Measurements from ENCODE around the gene DCLK3.

Gene DCLK3

DNA sequence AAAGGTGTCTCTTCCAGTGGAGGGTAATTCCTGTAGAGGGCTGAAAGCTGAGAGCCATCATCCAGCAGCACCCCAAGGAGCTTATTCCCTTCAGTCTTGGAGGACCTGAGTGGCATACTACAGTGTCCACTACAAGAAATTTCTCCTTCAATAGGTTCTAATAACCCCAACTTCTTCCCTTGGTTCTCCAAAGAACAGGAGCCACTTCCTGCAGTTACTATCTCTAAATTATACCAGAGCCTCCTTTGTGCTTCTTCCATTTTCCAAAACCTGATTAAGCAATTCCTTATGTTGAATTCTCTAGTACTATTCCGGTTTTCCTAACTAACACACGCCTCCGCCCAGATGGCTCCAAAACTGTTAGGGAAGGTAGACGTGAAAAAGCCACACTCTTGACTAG is 50.4 kb downstream of the DCLK3 start:
- TF ChIP-seq, protein P1, sequence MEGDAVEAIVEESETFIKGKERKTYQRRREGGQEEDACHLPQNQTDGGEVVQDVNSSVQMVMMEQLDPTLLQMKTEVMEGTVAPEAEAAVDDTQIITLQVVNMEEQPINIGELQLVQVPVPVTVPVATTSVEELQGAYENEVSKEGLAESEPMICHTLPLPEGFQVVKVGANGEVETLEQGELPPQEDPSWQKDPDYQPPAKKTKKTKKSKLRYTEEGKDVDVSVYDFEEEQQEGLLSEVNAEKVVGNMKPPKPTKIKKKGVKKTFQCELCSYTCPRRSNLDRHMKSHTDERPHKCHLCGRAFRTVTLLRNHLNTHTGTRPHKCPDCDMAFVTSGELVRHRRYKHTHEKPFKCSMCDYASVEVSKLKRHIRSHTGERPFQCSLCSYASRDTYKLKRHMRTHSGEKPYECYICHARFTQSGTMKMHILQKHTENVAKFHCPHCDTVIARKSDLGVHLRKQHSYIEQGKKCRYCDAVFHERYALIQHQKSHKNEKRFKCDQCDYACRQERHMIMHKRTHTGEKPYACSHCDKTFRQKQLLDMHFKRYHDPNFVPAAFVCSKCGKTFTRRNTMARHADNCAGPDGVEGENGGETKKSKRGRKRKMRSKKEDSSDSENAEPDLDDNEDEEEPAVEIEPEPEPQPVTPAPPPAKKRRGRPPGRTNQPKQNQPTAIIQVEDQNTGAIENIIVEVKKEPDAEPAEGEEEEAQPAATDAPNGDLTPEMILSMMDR (IDR thresholded peaks at IDR 0.05): no peak
- Histone ChIP-seq H3K27ac (no peak overlapping the region), H3K4me3 (no peak overlapping the region)
- no peak for DNase-seq (ENCODE audit: low spot score)

DNA sequence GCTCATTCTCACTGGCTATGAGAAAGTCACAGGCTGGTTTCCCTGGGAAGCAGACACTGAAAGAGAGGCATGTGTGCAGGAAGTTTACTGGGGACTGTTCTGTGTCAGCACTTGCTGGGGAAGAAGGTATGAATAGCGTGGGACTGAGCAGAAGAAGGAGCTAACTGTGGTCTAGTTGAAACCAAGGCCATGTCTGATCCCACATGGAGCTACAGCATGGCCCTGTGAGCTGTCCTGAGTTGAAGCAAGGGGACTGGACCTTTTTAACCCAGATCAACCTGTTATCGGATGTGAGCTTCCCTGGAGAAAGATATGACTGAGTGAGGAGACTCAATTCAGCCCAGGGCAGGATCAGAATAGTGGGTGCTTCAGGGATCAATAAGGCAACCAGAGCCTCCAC is 53.7 kb downstream of the DCLK3 start:
- no peak overlapping the region for H3K4me3 ChIP-seq
- no peak for DNase-seq (ENCODE audit: low spot score)
- no peak overlapping the region for H3K27ac ChIP-seq
- TF ChIP-seq, protein P1 (IDR thresholded peaks at IDR 0.05): no peak

DNA sequence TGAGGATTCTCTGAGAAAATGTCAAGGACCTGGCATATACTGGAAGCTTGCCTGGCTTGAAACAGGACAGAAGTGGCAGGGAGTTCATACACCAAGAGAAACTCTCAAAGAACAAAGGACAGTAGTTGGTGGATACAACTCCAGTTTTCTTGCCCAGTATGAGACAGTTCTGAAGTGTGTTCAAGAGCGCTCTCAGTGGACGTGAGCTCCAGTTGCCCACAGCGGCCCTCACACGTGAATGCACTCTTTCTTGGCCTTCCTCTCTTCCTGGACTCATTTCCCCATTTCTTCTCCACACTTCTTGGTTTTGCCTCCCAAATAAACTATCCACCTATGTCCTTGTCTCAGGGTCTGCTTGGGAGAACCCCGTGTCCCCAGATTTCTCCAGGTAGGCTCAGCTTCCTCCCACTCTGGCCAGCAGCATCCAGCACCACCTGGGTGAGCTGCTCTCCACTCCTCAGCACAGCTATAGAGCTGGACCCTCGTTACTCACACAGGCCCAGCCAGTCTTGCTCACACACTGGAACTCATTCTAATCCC is 54.5 kb downstream of the DCLK3 start:
- no peak for DNase-seq (ENCODE audit: low spot score)
- H3K4me3 ChIP-seq: no peak overlapping the region
- TF ChIP-seq, protein P1 (IDR thresholded peaks at IDR 0.05): no peak
- H3K27ac ChIP-seq: no peak overlapping the region

DNA sequence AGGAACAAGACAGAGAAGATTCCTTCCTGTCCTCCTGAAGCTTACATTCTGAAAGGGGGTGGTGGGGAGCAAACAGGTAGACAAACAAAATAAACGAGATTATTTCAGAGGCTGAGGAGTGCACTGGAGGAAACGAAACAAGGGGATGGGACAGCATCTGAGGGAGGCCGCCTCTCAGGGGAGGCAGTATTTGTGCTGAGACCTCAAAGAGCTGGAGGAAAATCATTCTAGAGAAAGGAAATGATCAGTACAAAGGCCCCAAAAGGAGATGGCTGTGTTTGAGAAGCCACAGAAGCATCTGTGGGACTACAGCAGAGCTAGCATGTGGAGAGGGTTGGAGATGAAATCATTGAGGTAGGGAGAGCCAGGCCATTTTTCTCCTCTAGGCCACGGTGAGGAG is 55.1 kb downstream of the DCLK3 start:
- H3K4me3 ChIP-seq: no peak overlapping the region
- TF ChIP-seq, protein P1 (IDR thresholded peaks at IDR 0.05): no peak
- no peak for DNase-seq (ENCODE audit: low spot score)
- no peak overlapping the region for H3K27ac ChIP-seq

DNA sequence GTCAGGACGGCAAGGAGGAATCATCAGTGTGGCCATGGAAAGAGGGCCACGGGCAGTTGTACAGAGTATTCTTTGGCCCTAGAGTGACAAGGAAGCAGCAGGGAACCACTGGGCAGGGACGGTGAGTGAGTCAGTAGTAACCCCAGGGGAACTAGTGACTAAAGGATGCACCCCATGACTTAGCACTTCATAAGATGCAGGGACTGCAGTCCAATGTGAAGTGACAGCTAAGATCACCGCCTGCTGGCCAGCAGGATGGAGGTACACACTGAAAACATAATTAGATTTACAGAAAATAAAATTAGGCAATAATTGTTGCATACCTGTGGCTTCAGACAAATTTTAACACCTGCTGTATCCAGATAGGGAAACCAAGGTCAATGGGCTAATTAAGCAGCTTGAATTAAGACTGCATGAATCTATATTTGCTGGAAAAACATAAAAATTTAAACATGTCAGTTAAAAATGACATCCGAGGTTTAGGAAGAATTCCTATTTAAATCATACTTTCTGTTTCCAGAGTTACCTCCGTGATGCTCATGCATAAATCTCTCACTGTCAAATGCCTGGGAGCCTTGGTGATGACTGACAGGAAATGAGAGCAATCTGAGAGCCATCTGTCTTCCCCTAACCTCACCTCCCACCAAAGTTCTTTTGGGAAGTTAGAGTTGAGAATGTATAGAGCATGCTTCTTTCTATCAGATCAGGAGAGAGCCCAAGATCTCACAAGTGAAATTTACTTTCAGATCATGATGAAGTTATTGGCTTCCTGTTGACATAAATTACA is 56.5 kb downstream of the DCLK3 start:
- H3K27ac ChIP-seq: no peak overlapping the region
- DNase-seq (ENCODE audit: low spot score): no peak
- TF ChIP-seq, protein P1 (IDR thresholded peaks at IDR 0.05): no peak
- no peak overlapping the region for H3K4me3 ChIP-seq

DNA sequence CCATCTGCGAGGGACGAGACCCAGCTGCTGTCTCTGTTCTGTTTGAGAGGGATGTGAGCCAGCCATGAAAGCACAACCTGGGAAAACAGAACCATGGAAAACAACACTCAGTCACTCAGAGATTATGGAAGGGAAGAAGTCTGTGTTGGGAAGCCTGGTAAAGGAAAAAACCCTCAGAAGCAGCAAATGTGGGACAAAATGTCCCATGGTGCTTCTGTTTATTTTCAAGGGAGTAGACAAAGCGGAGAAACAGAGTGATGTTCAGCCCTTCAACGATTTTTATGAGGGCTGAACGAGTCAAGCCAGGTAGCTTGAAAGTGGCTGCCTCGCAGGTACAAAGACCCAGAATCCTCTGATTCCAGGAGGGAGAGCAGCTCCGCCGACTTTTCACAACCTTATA is 59.3 kb downstream of the DCLK3 start:
- no peak overlapping the region for H3K4me3 ChIP-seq
- no peak overlapping the region for H3K27ac ChIP-seq
- no peak for DNase-seq (ENCODE audit: low spot score)
- TF ChIP-seq, protein P1 (IDR thresholded peaks at IDR 0.05): no peak

DNA sequence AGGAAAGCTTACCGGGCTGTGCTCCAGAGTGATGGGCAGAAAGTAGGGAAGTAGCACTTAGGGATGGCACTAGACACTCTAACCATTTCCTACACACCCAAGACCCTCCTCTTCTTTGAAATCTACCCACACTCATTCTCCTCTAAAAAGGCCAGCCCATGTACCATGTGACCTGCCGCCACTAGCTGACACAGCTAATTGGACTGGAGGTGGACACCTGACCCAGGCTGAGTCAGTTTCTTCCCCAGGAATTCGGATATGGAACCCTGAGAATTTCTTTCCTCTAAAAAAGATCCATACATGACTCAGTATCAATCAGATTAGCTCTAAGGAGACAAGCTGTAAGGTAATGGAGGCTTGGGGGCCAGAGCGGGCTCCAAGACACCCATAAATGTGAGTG is 60.1 kb downstream of the DCLK3 start:
- DNase-seq (ENCODE audit: low spot score): no peak

More for the DNA sequence above, 60.1 kb downstream of the DCLK3 start:
- no peak overlapping the region for H3K27ac ChIP-seq
- no peak overlapping the region for H3K4me3 ChIP-seq
- TF ChIP-seq, protein P1 (IDR thresholded peaks at IDR 0.05): no peak

All from coronary artery (tissue), 2 donors.